ENCODE measurements around the gene CNTN4. TPM values are rescaled to one million over a fixed set of nuclear protein-coding genes. Genes with fewer than 3 reads are reported as not detected.

The CNTN4 gene
- total RNA-seq, 1 donor from 2014 or later = 22.1 TPM

DNA sequence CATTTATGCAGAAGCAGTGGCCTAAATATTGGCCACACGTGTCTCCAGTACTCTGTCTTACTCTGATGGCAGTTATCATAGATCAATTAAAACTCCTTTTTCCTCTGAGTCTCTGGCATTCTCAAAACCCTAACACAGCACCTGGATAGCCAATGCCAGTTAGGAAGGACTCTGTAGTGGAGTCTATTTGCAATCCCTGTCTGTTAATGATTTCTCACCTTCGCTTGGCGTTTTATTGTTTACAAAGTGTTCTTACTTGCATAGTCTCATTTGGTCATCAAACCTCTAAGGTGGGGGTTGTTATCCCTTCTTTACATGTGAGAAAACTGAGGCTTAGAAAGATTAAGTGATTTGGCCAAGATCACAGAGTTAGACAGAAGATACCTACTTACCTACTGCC, 752.7 kb downstream of the CNTN4 start:
- H3K36me3 ChIP-seq = no peaks in the 10 kb centered on the region
- peaks cover 12% of the 10 kb centered on the region for H3K4me1 ChIP-seq
- intact Hi-C loops (cut with DNase I) = no loop called here
- H3K27ac ChIP-seq = no peak overlapping the region
- DNase-seq (ENCODE audit: extremely low spot score in 2 of 2) = no peak
- no peaks in the 10 kb centered on the region for H3K9me3 ChIP-seq
- H3K4me3 ChIP-seq = no peak overlapping the region
- no peaks in the 10 kb centered on the region for H3K27me3 ChIP-seq
- TF ChIP-seq POLR2AphosphoS5 (IDR thresholded peaks at IDR 0.05; ENCODE audit: insufficient read depth in 1 of 2, low read depth in 1 of 2) = no peak
- TF ChIP-seq, protein P1, sequence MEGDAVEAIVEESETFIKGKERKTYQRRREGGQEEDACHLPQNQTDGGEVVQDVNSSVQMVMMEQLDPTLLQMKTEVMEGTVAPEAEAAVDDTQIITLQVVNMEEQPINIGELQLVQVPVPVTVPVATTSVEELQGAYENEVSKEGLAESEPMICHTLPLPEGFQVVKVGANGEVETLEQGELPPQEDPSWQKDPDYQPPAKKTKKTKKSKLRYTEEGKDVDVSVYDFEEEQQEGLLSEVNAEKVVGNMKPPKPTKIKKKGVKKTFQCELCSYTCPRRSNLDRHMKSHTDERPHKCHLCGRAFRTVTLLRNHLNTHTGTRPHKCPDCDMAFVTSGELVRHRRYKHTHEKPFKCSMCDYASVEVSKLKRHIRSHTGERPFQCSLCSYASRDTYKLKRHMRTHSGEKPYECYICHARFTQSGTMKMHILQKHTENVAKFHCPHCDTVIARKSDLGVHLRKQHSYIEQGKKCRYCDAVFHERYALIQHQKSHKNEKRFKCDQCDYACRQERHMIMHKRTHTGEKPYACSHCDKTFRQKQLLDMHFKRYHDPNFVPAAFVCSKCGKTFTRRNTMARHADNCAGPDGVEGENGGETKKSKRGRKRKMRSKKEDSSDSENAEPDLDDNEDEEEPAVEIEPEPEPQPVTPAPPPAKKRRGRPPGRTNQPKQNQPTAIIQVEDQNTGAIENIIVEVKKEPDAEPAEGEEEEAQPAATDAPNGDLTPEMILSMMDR (IDR thresholded peaks at IDR 0.05) = no peak
- TF ChIP-seq POLR2A (IDR thresholded peaks at IDR 0.05) = no peak

DNA sequence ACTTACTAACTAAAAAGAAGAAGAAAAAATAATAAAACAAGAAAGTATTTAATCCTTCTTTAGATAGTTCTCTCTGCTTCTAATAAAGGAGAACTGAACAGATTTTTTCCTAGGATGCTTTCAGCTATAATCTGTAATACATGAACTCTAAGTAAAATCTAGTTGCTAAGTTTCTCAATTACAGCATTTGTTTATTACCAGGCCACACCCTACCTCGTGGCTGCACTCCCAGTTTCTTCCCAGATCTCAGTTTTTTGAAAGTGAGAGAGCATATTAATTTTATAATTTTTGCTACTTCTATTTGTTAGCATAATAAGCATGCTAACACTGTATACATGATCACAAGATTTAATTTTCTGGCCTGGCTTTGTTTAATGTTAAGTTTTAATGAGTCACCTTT, 753.2 kb downstream of the CNTN4 start:
- H3K4me1 ChIP-seq = peaks cover 12% of the 10 kb centered on the region
- TF ChIP-seq POLR2A (IDR thresholded peaks at IDR 0.05) (no peak), POLR2AphosphoS5 (IDR thresholded peaks at IDR 0.05; ENCODE audit: insufficient read depth in 1 of 2, low read depth in 1 of 2) (no peak)
- TF ChIP-seq, protein P1 (IDR thresholded peaks at IDR 0.05) = no peak
- intact Hi-C loops (cut with DNase I) = no loop called here
- no peak overlapping the region for H3K4me3 ChIP-seq
- H3K36me3 ChIP-seq = no peaks in the 10 kb centered on the region
- no peaks in the 10 kb centered on the region for H3K9me3 ChIP-seq
- DNase-seq (ENCODE audit: extremely low spot score in 2 of 2) = no peak
- H3K27ac ChIP-seq = no peak overlapping the region
- H3K27me3 ChIP-seq = no peaks in the 10 kb centered on the region

DNA sequence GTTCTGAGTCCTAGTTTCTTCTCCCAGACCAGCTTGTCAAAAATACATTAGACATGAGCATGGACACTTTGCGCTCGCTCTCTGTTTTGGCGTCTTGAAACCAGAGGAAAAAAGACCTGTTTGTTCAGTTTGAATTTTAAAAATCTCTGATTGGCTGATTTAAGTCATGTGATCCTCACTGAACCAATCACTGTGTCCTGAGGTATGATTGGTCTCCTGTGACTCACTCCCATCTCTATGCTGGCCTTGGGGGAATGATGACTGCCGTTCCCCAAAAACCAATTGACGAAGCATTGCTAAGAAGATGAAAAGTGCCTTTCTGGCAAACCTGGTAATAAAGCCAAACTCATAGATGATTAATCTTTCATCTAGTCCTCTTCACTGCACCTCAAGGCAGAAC, 755.0 kb downstream of the CNTN4 start:
- H3K27me3 ChIP-seq = no peaks in the 10 kb centered on the region
- no peak overlapping the region for H3K4me3 ChIP-seq
- intact Hi-C loops (cut with DNase I) = no loop called here
- no peaks in the 10 kb centered on the region for H3K36me3 ChIP-seq
- H3K4me1 ChIP-seq = peaks cover 12% of the 10 kb centered on the region
- TF ChIP-seq, protein P1 (IDR thresholded peaks at IDR 0.05) = no peak
- no peak for TF ChIP-seq POLR2AphosphoS5 (IDR thresholded peaks at IDR 0.05; ENCODE audit: insufficient read depth in 1 of 2, low read depth in 1 of 2)
- no peak for TF ChIP-seq POLR2A (IDR thresholded peaks at IDR 0.05)
- no peaks in the 10 kb centered on the region for H3K9me3 ChIP-seq
- H3K27ac ChIP-seq = no peak overlapping the region
- DNase-seq (ENCODE audit: extremely low spot score in 2 of 2) = no peak

DNA sequence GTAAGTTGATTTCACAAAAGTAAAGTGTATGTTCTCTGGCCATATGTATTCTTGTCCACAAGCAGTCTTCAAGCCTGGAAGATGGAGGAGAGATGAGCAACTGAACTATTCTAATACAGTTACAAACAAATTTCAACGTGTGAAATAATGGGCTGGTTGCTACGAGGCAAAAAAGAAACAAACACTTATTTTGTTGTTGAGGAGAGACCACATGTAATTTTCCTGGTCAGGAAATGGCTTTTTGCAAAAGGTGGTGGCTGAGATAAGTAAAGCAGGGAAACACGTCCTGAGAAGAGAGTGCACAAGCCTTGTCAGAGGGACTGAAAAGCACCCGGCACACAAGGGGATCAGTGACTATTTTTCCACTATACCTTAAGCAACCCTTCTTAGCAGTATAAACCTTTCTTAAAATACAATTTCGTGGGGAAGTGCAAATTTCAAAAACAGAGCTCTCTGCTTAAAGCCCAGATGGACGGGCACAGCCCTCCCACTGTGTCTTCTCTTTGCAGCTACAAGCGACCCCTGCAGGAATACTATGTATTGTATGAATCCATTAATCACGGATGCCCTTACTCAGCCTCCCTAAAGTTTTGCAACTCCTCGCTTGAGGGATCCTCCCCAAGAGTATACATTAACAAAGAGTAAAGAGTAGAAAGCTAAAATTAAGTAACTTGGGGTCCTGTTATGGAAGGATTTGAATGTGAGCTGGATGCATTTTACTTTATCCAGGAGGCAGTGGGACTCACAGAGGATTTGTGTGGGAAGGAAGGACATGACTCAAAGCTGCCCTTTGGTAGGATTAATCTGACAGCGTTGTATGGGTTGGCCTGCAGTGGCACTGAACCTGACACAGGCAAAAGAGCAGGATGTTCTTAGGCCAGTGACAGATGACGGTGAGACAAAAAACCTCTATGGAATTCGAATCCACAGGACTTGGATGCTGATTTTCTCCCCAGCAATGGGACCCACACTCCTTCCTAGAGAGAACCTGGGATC, 757.8 kb downstream of the CNTN4 start:
- H3K27me3 ChIP-seq = no peaks in the 10 kb centered on the region
- no peak overlapping the region for H3K4me3 ChIP-seq
- H3K4me1 ChIP-seq = peaks cover 8% of the 10 kb centered on the region
- DNase-seq (ENCODE audit: extremely low spot score in 2 of 2) = no peak
- H3K36me3 ChIP-seq = no peaks in the 10 kb centered on the region
- no peak for TF ChIP-seq POLR2A (IDR thresholded peaks at IDR 0.05)
- TF ChIP-seq POLR2AphosphoS5 (IDR thresholded peaks at IDR 0.05; ENCODE audit: insufficient read depth in 1 of 2, low read depth in 1 of 2) = no peak
- TF ChIP-seq, protein P1 (IDR thresholded peaks at IDR 0.05) = no peak
- no peak overlapping the region for H3K27ac ChIP-seq
- intact Hi-C loops (cut with DNase I) = no loop called here
- H3K9me3 ChIP-seq = no peaks in the 10 kb centered on the region

DNA sequence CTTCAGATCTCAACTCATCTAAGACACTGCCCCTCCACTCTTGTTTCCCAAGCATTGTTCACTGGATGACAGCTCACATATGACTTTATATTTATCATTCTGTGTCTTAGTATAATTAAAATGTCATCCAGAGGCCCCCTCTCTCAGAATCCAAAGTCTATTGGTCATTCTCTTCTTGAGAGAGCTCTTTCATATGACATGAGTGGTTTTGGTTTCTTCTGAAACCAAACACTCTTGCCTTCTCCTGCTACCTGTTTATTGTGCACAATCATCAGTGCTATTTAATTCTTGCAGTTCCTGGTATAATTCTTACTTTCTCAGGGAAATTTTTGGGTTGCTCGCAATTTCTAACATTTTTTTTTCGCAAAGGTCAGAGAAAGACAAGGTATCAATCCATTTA, 762.0 kb downstream of the CNTN4 start:
- Histone ChIP-seq H3K4me3 (no peak overlapping the region), H3K36me3 (no peaks in the 10 kb centered on the region), H3K27me3 (no peaks in the 10 kb centered on the region), H3K4me1 (no peaks in the 10 kb centered on the region), H3K27ac (no peak overlapping the region), H3K9me3 (no peaks in the 10 kb centered on the region)
- intact Hi-C loops (cut with DNase I) = no loop called here
- no peak for DNase-seq (ENCODE audit: extremely low spot score in 2 of 2)
- TF ChIP-seq, protein P1 (IDR thresholded peaks at IDR 0.05) = no peak
- TF ChIP-seq POLR2A (IDR thresholded peaks at IDR 0.05) (no peak), POLR2AphosphoS5 (IDR thresholded peaks at IDR 0.05; ENCODE audit: insufficient read depth in 1 of 2, low read depth in 1 of 2) (no peak)

All from vagina (tissue), 2 donors.